ENCODE results near the gene LRCH2. TPM values are rescaled to one million over a fixed set of nuclear protein-coding genes. Genes with fewer than 3 reads are reported as not detected.

LRCH2 gene
- total RNA-seq, 2 experiments from 2014 or later = not detected

GRCh38 chrX:115189646-115190635 lies 44.0 kb downstream of the LRCH2 start:
- POLR2A ChIA-PET = no interaction called here
- DNase-seq = no peak
- H3K9me3 Mint-ChIP-seq = peaks cover 4% of the 10 kb centered on the region
- H3K4me3 Mint-ChIP-seq = no peak overlapping the region
- H3K4me1 Mint-ChIP-seq = no peaks in the 10 kb centered on the region
- no peak overlapping the region for H3K27ac Mint-ChIP-seq
- no peaks in the 10 kb centered on the region for H3K36me3 Mint-ChIP-seq (ENCODE audit: low read depth)
- CTCF ChIA-PET = no interaction called here
- H3K27me3 Mint-ChIP-seq = no peaks in the 10 kb centered on the region

GRCh38 chrX:115189110-115189509 lies 44.8 kb downstream of the LRCH2 start, which contains the start of gene RBMXL3:
Gene RBMXL3 (plus strand): TSS chrX:115189410. CDS start chrX:115189442, 32 bp downstream.
- no peaks in the 10 kb centered on the region for H3K36me3 Mint-ChIP-seq (ENCODE audit: low read depth)
- DNase-seq = no peak
- CTCF ChIA-PET = no interaction called here
- POLR2A ChIA-PET = no interaction called here
- H3K27me3 Mint-ChIP-seq = no peaks in the 10 kb centered on the region
- no peak within 1 kb of the TSS for H3K27ac Mint-ChIP-seq
- no peak within 1 kb of the TSS for H3K4me3 Mint-ChIP-seq
- H3K4me1 Mint-ChIP-seq = no peaks in the 10 kb centered on the region
- H3K9me3 Mint-ChIP-seq = peaks cover 4% of the 10 kb centered on the region

GRCh38 chrX:115183980-115184379 lies 49.9 kb downstream of the LRCH2 start:
- no peaks in the 10 kb centered on the region for H3K4me1 Mint-ChIP-seq
- POLR2A ChIA-PET = no interaction called here
- no peak overlapping the region for H3K27ac Mint-ChIP-seq
- no peak overlapping the region for H3K4me3 Mint-ChIP-seq
- no peaks in the 10 kb centered on the region for H3K36me3 Mint-ChIP-seq (ENCODE audit: low read depth)
- H3K27me3 Mint-ChIP-seq = no peaks in the 10 kb centered on the region
- H3K9me3 Mint-ChIP-seq = peaks cover under 1% of the 10 kb centered on the region
- no peak for DNase-seq
- CTCF ChIA-PET = no interaction called here

- Mint-ChIP-seq H3K36me3 (ENCODE audit: low read depth) (no peaks in the 10 kb centered on the region), H3K27me3 (no peaks in the 10 kb centered on the region), H3K27ac (no peak overlapping the region), H3K4me1 (no peaks in the 10 kb centered on the region), H3K4me3 (no peak overlapping the region), H3K9me3 (no peaks in the 10 kb centered on the region)
- ChIA-PET POLR2A (no interaction called here), CTCF (no interaction called here)
- DNase-seq = no peak
Observed at GRCh38 chrX:115178473-115178872, 55.4 kb downstream of the LRCH2 start.

GRCh38 chrX:115177932-115178331 lies 56.0 kb downstream of the LRCH2 start:
- no peaks in the 10 kb centered on the region for H3K36me3 Mint-ChIP-seq (ENCODE audit: low read depth)

GRCh38 chrX:115174548-115174947 lies 59.3 kb downstream of the LRCH2 start:
- no peaks in the 10 kb centered on the region for H3K4me1 Mint-ChIP-seq
- no peak overlapping the region for H3K4me3 Mint-ChIP-seq
- ChIA-PET POLR2A (no interaction called here), CTCF (no interaction called here)
- no peaks in the 10 kb centered on the region for H3K27me3 Mint-ChIP-seq
- no peaks in the 10 kb centered on the region for H3K9me3 Mint-ChIP-seq
- no peak for DNase-seq
- no peak overlapping the region for H3K27ac Mint-ChIP-seq
- H3K36me3 Mint-ChIP-seq (ENCODE audit: low read depth) = no peaks in the 10 kb centered on the region

More at GRCh38 chrX:115177932-115178331, 56.0 kb downstream of the LRCH2 start:
- Mint-ChIP-seq H3K9me3 (no peaks in the 10 kb centered on the region), H3K27me3 (no peaks in the 10 kb centered on the region), H3K4me3 (no peak overlapping the region), H3K4me1 (no peaks in the 10 kb centered on the region), H3K27ac (no peak overlapping the region)
- ChIA-PET CTCF (no interaction called here), POLR2A (no interaction called here)
- DNase-seq = no peak

DNA sequence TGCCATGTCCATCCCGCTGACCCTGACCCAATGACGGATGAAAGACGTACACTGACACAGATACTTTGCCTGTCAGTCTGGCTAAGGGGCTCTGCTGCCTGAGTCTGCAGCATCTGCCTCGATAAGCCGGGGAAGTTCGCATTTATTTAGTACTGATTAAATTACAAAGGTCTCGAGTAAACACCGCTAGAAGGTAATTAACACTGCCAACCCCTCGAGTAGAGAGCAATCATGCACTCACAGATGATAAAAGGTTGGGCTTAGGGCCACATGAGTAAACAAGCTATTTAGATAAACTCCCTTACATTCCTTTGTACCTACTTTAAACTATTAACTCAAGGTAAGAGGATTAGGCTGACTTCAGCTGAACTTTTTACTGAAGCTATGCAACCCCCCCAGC lies 60.7 kb downstream of the LRCH2 start:
- ChIA-PET POLR2A (no interaction called here), CTCF (no interaction called here)
- Mint-ChIP-seq H3K4me1 (no peaks in the 10 kb centered on the region), H3K27me3 (no peaks in the 10 kb centered on the region), H3K9me3 (no peaks in the 10 kb centered on the region), H3K36me3 (ENCODE audit: low read depth) (no peaks in the 10 kb centered on the region), H3K27ac (no peak overlapping the region), H3K4me3 (no peak overlapping the region)
- DNase-seq = no peak

DNA sequence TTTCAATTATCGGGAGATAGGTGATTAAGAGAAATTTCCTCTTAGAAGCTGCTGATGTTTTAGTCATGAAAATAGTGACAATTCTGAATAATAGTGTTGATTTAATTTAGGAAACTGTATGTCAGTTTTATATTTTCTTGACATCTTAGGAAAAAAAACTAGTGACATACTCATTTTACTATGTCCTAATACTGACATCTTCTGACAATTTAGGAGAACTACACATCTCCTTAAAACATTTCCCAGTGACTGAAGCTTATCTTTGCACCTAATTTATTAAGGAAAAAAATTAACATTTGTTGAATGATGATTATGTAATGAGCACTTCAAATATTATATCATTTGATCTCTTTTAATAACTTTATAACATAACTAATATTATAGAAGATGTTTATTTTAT lies 86.7 kb downstream of the LRCH2 start:
- POLR2A ChIA-PET = no interaction called here
- no peak for DNase-seq
- Mint-ChIP-seq H3K9me3 (no peaks in the 10 kb centered on the region), H3K27me3 (no peaks in the 10 kb centered on the region), H3K4me3 (no peak overlapping the region), H3K4me1 (no peaks in the 10 kb centered on the region), H3K36me3 (ENCODE audit: low read depth) (no peaks in the 10 kb centered on the region), H3K27ac (no peak overlapping the region)
- CTCF ChIA-PET = no interaction called here

GRCh38 chrX:115142057-115142456 lies 91.8 kb downstream of the LRCH2 start:
- POLR2A ChIA-PET = no interaction called here
- CTCF ChIA-PET = no interaction called here
- Mint-ChIP-seq H3K9me3 (no peaks in the 10 kb centered on the region), H3K4me1 (no peaks in the 10 kb centered on the region), H3K27ac (no peak overlapping the region), H3K4me3 (no peak overlapping the region), H3K36me3 (ENCODE audit: low read depth) (no peaks in the 10 kb centered on the region), H3K27me3 (no peaks in the 10 kb centered on the region)
- DNase-seq = no peak

GRCh38 chrX:115138040-115138439 lies 95.9 kb downstream of the LRCH2 start:
- Mint-ChIP-seq H3K27me3 (no peaks in the 10 kb centered on the region), H3K27ac (no peak overlapping the region), H3K36me3 (ENCODE audit: low read depth) (no peaks in the 10 kb centered on the region), H3K4me3 (no peak overlapping the region), H3K9me3 (no peaks in the 10 kb centered on the region), H3K4me1 (no peaks in the 10 kb centered on the region)
- no peak for DNase-seq
- ChIA-PET POLR2A (no interaction called here), CTCF (no interaction called here)

- Mint-ChIP-seq H3K9me3 (no peaks in the 10 kb centered on the region), H3K36me3 (ENCODE audit: low read depth) (no peaks in the 10 kb centered on the region), H3K4me3 (no peak overlapping the region), H3K4me1 (no peaks in the 10 kb centered on the region), H3K27ac (no peak overlapping the region), H3K27me3 (no peaks in the 10 kb centered on the region)
- no peak for DNase-seq
- CTCF ChIA-PET = no interaction called here
- POLR2A ChIA-PET = no interaction called here
Observed at GRCh38 chrX:115134382-115134781, 99.5 kb downstream of the LRCH2 start.

DNA sequence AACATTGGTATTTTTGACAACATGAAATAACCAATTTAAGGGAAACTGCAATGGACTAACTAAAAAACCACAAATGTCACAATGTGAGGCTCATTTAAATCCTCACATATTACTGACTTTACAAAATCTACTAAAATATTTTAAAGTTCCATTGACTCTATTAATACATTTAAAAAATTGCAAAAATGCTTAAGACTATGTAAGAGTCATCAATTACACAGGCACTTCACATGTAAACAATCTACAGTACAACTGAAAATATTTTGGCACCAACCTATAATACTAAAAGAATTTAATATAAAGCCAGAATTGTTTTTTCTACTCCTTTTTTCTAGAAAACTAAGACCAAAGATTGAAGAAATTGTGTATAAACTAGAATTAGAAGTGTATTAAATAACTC lies 121.5 kb downstream of the LRCH2 start:
- POLR2A ChIA-PET = no interaction called here

DNA sequence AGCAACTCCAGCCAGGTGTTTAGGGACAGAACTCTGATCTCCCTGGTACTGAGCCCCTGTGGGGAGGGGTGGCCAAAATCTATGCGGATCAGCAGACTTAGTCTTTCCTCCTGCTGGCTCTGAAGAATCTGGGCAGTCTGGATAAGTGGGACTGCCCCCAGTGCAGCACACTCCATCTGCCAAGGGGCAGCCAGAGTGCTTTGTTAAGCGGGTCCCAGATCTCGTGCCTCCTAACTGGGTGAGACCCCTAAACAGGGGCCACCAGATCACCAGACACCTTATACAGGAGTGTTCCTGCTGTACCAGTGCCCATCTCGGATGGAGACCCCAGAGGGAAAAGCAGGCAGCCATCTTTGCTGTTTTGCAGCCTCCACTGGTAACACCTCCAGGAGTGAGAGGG lies 135.0 kb downstream of the LRCH2 start:
- H3K4me3 Mint-ChIP-seq = no peak overlapping the region
- H3K27ac Mint-ChIP-seq = no peak overlapping the region
- ChIA-PET POLR2A (no interaction called here), CTCF (no interaction called here)
- H3K36me3 Mint-ChIP-seq (ENCODE audit: low read depth) = no peaks in the 10 kb centered on the region
- no peaks in the 10 kb centered on the region for H3K4me1 Mint-ChIP-seq
- no peaks in the 10 kb centered on the region for H3K9me3 Mint-ChIP-seq
- no peaks in the 10 kb centered on the region for H3K27me3 Mint-ChIP-seq
- no peak for DNase-seq

More for the DNA sequence above, 121.5 kb downstream of the LRCH2 start:
- H3K4me3 Mint-ChIP-seq = no peak overlapping the region
- no peak overlapping the region for H3K27ac Mint-ChIP-seq
- no peaks in the 10 kb centered on the region for H3K4me1 Mint-ChIP-seq
- H3K27me3 Mint-ChIP-seq = no peaks in the 10 kb centered on the region
- CTCF ChIA-PET = no interaction called here
- no peaks in the 10 kb centered on the region for H3K36me3 Mint-ChIP-seq (ENCODE audit: low read depth)
- no peak for DNase-seq
- no peaks in the 10 kb centered on the region for H3K9me3 Mint-ChIP-seq

- DNase-seq = no peak
- Mint-ChIP-seq H3K27ac (no peak overlapping the region), H3K36me3 (ENCODE audit: low read depth) (no peaks in the 10 kb centered on the region), H3K4me1 (no peaks in the 10 kb centered on the region), H3K9me3 (no peaks in the 10 kb centered on the region), H3K27me3 (no peaks in the 10 kb centered on the region), H3K4me3 (no peak overlapping the region)
- CTCF ChIA-PET = no interaction called here
- POLR2A ChIA-PET = no interaction called here
Observed at GRCh38 chrX:115093191-115093590, 140.7 kb downstream of the LRCH2 start.

Data from activated CD4-positive, alpha-beta memory T cell treated with anti-CD3 and anti-CD28 coated beads, Interleukin-2, amount 10 ng/mL, durations not matched to agents 7 days and 5 days (primary cell).